ENCODE results near the gene ACE. TPM values are rescaled to one million over a fixed set of nuclear protein-coding genes. Genes with fewer than 3 reads are reported as not detected.

Gene ACE
- polyA plus RNA-seq, 1 donor (not counting 4 experiments of a cell fraction or from before 2014, with no cell fraction given): 0.07 TPM

DNA sequence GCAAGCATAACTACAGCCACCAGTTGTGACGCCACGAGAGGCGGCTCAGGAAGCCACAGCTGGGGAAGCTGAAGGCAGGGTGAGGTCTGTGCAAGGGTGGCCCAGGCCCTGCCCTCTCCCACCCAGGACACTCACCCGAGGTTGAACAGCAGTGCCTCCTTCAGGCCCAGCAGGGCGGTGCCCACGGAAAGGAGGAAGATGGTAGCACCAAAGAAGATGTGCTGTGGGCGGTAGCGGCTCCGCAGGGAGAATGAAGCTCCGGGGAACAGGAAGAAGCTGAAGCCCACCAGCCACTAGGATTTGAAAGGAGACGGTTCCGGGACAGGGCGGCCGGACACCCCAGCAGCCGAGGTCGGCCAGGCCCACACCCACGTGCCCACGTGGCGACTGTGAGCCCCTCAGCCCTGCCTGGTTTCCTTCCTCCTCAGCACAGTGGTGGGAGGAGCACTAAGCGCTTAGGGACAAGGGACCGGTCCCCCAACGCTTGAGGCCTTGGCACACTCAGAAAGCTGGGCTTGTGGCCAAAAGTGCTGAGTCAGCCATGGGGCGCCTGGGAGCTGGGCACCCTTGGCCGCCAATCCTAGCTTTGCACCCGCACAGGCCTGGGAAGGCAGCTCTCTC, 41.8 kb upstream of the ACE start:
- no peak overlapping the region for H3K4me3 ChIP-seq (ENCODE audit: control insufficient read depth in 2 of 3, extremely low read depth in 1 of 3, insufficient read depth in 2 of 3, low read depth in 1 of 3, low read length in 3 of 3)
- no peak overlapping the region for H2AFZ ChIP-seq (ENCODE audit: control insufficient read depth, low read length)
- no peak for TF ChIP-seq EZH2 (IDR thresholded peaks at IDR 0.05; ENCODE audit: low read length)
- TF ChIP-seq CTCF (optimal IDR thresholded peaks at IDR 0.05 in 1 of 3, IDR thresholded peaks at IDR 0.05 in 1 of 3, conservative IDR thresholded peaks at IDR 0.05 in 1 of 3; ENCODE audit: extremely low read depth in 1 of 3, insufficient read depth in 2 of 3, low read length in 3 of 3): peak in 2 of 3 experiments; percentile 40 to 43
- H3K27me3 ChIP-seq (ENCODE audit: control insufficient read depth, extremely low read depth, insufficient read depth, low read length): no peaks in the 10 kb centered on the region
- no peak overlapping the region for H3K9ac ChIP-seq (ENCODE audit: control insufficient read depth, extremely low read depth, insufficient read depth, low read length)
- no peaks in the 10 kb centered on the region for H3K9me3 ChIP-seq (ENCODE audit: control insufficient read depth, low read depth, low read length)
- peaks cover 20% of the 10 kb centered on the region for H3K4me1 ChIP-seq (ENCODE audit: control insufficient read depth, extremely low read depth, insufficient read depth, low read length)
- no peaks in the 10 kb centered on the region for H4K20me1 ChIP-seq (ENCODE audit: control insufficient read depth, extremely low read depth, insufficient read depth, low read length)
- no peak overlapping the region for H3K27ac ChIP-seq (ENCODE audit: control insufficient read depth, insufficient read depth, low read length)
- peaks cover 0 to 12% of the 10 kb centered on the region in 2 experiments for H3K36me3 ChIP-seq (ENCODE audit: control insufficient read depth in 2 of 2, extremely low read depth in 1 of 2, insufficient read depth in 2 of 2, low read length in 2 of 2)
- no peak for DNase-seq (ENCODE audit: low read depth, low spot score)
- peak; percentile 39 for FAIRE-seq
- H3K4me2 ChIP-seq (ENCODE audit: control insufficient read depth, extremely low read depth, insufficient read depth, low read depth, low read length): no peak overlapping the region
- H3K79me2 ChIP-seq (ENCODE audit: control insufficient read depth, insufficient read depth, low read length): no peaks in the 10 kb centered on the region
- dilution Hi-C loops (cut with MboI; ENCODE audit: extremely low pct_ligation_motif_present, low sequenced_read_pairs): no loop called here
- H3K9me1 ChIP-seq (ENCODE audit: control insufficient read depth, extremely low read depth, insufficient read depth, low read length): no peaks in the 10 kb centered on the region

DNA sequence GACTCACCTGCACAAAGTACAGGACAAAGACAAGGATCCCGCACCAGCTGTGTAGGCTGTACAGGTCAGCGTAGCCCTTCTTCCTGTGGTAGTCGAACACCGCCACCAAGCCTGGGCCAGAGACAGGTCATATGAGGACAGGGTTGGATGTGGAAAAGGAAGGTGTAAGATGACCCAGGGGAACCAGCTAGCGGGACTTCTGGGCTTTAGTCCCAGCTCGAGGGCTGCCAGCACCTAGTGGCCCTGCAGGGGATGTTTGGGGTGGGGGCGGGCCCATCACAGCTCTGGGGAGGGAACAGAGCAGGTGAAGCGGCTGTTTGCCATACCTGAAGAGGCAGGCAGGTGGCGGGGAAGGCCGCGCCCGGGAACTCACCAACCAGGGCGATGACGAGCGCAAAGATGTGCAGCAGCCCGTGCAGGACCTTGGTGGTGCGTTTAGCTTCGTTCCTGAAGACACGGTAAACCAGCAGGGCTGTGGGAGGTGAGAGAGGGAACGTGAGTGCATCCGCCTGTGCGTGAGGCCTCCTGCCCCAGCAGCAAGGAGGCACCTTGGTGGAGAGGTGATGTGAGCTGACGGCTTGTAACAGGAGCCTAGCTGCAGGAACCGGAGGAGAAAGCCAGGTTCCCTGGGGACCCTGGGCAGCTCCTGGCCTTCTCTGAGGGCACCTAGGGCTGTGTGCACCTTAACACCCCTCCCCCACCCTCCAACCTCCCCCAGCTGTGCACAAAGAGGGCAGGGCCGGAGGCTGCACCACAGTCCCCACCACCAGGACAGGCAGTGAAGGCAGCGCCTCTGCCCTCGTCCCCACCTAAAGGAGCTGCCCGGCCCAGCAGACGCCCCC, 41.0 kb upstream of the ACE start:
- TF ChIP-seq EZH2 (IDR thresholded peaks at IDR 0.05; ENCODE audit: low read length) (no peak), CTCF (optimal IDR thresholded peaks at IDR 0.05 in 1 of 3, IDR thresholded peaks at IDR 0.05 in 1 of 3, conservative IDR thresholded peaks at IDR 0.05 in 1 of 3; ENCODE audit: extremely low read depth in 1 of 3, insufficient read depth in 2 of 3, low read length in 3 of 3) (peak; percentile 17 to 49 (median 37))
- Histone ChIP-seq H3K9me3 (ENCODE audit: control insufficient read depth, low read depth, low read length) (no peaks in the 10 kb centered on the region), H4K20me1 (ENCODE audit: control insufficient read depth, extremely low read depth, insufficient read depth, low read length) (no peaks in the 10 kb centered on the region), H3K9me1 (ENCODE audit: control insufficient read depth, extremely low read depth, insufficient read depth, low read length) (no peaks in the 10 kb centered on the region), H3K79me2 (ENCODE audit: control insufficient read depth, insufficient read depth, low read length) (no peaks in the 10 kb centered on the region), H3K4me1 (ENCODE audit: control insufficient read depth, extremely low read depth, insufficient read depth, low read length) (peaks cover 20% of the 10 kb centered on the region), H3K4me2 (ENCODE audit: control insufficient read depth, extremely low read depth, insufficient read depth, low read depth, low read length) (peak overlapping the region; percentile 48), H3K4me3 (ENCODE audit: control insufficient read depth in 2 of 3, extremely low read depth in 1 of 3, insufficient read depth in 2 of 3, low read depth in 1 of 3, low read length in 3 of 3) (no peak overlapping the region), H3K27me3 (ENCODE audit: control insufficient read depth, extremely low read depth, insufficient read depth, low read length) (no peaks in the 10 kb centered on the region), H2AFZ (ENCODE audit: control insufficient read depth, low read length) (no peak overlapping the region), H3K36me3 (ENCODE audit: control insufficient read depth in 2 of 2, extremely low read depth in 1 of 2, insufficient read depth in 2 of 2, low read length in 2 of 2) (peaks cover 0 to 12% of the 10 kb centered on the region in 2 experiments), H3K9ac (ENCODE audit: control insufficient read depth, extremely low read depth, insufficient read depth, low read length) (no peak overlapping the region), H3K27ac (ENCODE audit: control insufficient read depth, insufficient read depth, low read length) (no peak overlapping the region)
- DNase-seq (ENCODE audit: low read depth, low spot score) (no peak), FAIRE-seq (no peak)
- dilution Hi-C loops (cut with MboI; ENCODE audit: extremely low pct_ligation_motif_present, low sequenced_read_pairs): no loop called here
